ENCODE results near the gene FN1.
A peak's percentile ranks its signal among the peaks of the same experiment; 100 is the strongest.
"Not testable (repeated sequence)": the region's sequence is repeated elsewhere in the genome, so short reads cannot be mapped to it uniquely, and the experiment has no call there.

Gene FN1

GRCh38 chr2:215414674-215415073 lies 21.2 kb downstream of the FN1 start:
- H3K36me3 ChIP-seq (ENCODE audit: control insufficient read depth, insufficient read depth, low read length) = peaks cover 75% of the 10 kb centered on the region
- no peak overlapping the region for H3K27ac ChIP-seq (ENCODE audit: low read depth, low read length, severe bottlenecking)
- no peak overlapping the region for H3K4me3 ChIP-seq (ENCODE audit: extremely low read depth, insufficient read depth, low read length, poor library complexity, severe bottlenecking)
- H3K4me1 ChIP-seq (ENCODE audit: control insufficient read depth, insufficient read depth, low read length, poor library complexity, severe bottlenecking) = peaks cover 8% of the 10 kb centered on the region
- no CpG with 5 or more reads among the region's 3 CpGs for WGBS, 2 experiments (ENCODE audit: insufficient coverage in 2 of 2)
- no peaks in the 10 kb centered on the region for H3K9me3 ChIP-seq (ENCODE audit: control insufficient read depth, low read length)

- no peak overlapping the region for H3K4me3 ChIP-seq (ENCODE audit: extremely low read depth, insufficient read depth, low read length, poor library complexity, severe bottlenecking)
- no peaks in the 10 kb centered on the region for H3K9me3 ChIP-seq (ENCODE audit: control insufficient read depth, low read length)
- peaks cover 78% of the 10 kb centered on the region for H3K36me3 ChIP-seq (ENCODE audit: control insufficient read depth, insufficient read depth, low read length)
- peaks cover 8% of the 10 kb centered on the region for H3K4me1 ChIP-seq (ENCODE audit: control insufficient read depth, insufficient read depth, low read length, poor library complexity, severe bottlenecking)
- WGBS, 2 experiments (ENCODE audit: insufficient coverage in 2 of 2) = 100% methylated on average over 1 of the region's 1 CpG; no CpG with 5 or more reads in 1 of the 2 experiments
- H3K27ac ChIP-seq (ENCODE audit: low read depth, low read length, severe bottlenecking) = no peak overlapping the region
Measured at GRCh38 chr2:215413974-215414373, 21.9 kb downstream of the FN1 start.

DNA sequence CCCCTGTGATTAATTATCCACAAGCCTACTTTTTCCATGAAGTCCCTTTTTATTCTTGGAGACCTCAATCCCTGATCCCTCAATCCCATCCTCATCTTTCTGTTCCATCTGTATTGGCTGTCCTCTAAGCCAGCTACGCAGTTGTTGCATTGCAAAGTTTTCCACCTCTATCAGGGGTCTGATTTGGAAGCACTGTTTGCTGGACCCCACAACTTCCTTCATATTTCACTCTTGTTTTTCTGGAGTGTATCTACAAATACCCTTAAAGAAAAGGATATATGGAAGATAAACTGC lies 22.4 kb downstream of the FN1 start:
- Histone ChIP-seq H3K4me3 (ENCODE audit: extremely low read depth, insufficient read depth, low read length, poor library complexity, severe bottlenecking) (no peak overlapping the region), H3K4me1 (ENCODE audit: control insufficient read depth, insufficient read depth, low read length, poor library complexity, severe bottlenecking) (peaks cover 8% of the 10 kb centered on the region), H3K27ac (ENCODE audit: low read depth, low read length, severe bottlenecking) (no peak overlapping the region), H3K36me3 (ENCODE audit: control insufficient read depth, insufficient read depth, low read length) (peaks cover 78% of the 10 kb centered on the region), H3K9me3 (ENCODE audit: control insufficient read depth, low read length) (no peaks in the 10 kb centered on the region)
- WGBS, 2 experiments (ENCODE audit: insufficient coverage in 2 of 2) = 100% methylated on average over 1 of the region's 1 CpG

DNA sequence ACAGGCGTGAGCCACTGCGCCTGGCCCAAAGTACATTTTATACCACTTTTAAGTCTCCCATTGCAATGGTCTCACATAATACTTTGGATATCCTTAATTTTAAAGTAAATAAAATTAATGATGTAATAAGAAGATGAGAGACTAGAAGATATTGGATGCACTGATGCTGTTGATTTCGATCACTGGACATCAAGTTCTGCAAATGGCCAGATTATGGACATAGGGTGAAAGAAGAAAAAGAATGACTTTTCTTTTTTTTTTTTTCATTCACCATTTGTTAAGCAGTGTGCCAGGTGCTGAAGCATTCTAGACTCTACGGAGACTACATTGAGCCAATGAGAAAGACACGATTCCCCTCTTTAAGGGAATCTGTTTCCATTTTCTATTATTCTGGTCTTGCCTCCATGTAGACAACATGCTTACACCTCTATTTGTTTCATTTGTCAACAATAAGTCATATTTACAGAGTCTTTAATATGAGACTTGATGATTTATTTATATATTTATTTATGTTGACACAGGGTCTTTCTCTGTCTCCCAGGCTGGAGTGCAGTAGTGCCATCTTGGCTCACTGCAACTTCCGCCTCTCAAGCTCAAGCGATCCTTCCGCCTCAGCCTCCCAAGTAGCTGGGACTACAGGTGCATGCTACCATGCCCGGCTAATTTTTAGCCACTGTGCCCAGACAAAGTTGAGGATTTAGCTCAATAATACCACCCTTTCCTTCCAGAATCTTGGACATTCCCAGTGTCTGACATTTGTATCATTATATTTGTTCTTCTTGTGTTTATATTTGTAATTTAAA lies 23.7 kb downstream of the FN1 start:
- Histone ChIP-seq H3K4me1 (ENCODE audit: control insufficient read depth, insufficient read depth, low read length, poor library complexity, severe bottlenecking) (peaks cover 8% of the 10 kb centered on the region), H3K36me3 (ENCODE audit: control insufficient read depth, insufficient read depth, low read length) (peaks cover 79% of the 10 kb centered on the region), H3K4me3 (ENCODE audit: extremely low read depth, insufficient read depth, low read length, poor library complexity, severe bottlenecking) (no peak overlapping the region), H3K27ac (ENCODE audit: low read depth, low read length, severe bottlenecking) (no peak overlapping the region), H3K9me3 (ENCODE audit: control insufficient read depth, low read length) (no peaks in the 10 kb centered on the region)
- 91 to 97% methylated on average over 5 to 7 of the region's 9 CpGs for WGBS, 2 experiments (ENCODE audit: insufficient coverage in 2 of 2)

DNA sequence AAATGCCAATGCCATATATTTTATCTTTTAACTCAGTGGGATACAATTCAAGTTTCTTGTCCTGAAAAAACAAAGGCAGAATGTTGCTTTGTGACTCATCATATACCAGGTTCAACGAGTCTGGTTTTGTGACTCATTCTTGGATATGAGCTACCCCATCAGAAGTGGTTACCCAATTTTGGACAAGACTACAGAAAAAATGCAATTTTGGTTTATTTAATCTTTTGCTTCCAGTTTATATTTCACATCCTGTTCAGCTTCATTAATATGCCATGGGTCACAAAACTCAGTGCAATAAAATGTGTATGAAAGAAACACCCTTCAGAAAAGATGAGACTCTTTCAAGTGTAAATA lies 25.0 kb downstream of the FN1 start:
- H3K27ac ChIP-seq (ENCODE audit: low read depth, low read length, severe bottlenecking) = no peak overlapping the region
- peaks cover 8% of the 10 kb centered on the region for H3K4me1 ChIP-seq (ENCODE audit: control insufficient read depth, insufficient read depth, low read length, poor library complexity, severe bottlenecking)
- peaks cover 87% of the 10 kb centered on the region for H3K36me3 ChIP-seq (ENCODE audit: control insufficient read depth, insufficient read depth, low read length)
- H3K9me3 ChIP-seq (ENCODE audit: control insufficient read depth, low read length) = no peaks in the 10 kb centered on the region
- WGBS, 2 experiments (ENCODE audit: insufficient coverage in 2 of 2) = no CpG with 5 or more reads among the region's 1 CpG
- H3K4me3 ChIP-seq (ENCODE audit: extremely low read depth, insufficient read depth, low read length, poor library complexity, severe bottlenecking) = no peak overlapping the region

DNA sequence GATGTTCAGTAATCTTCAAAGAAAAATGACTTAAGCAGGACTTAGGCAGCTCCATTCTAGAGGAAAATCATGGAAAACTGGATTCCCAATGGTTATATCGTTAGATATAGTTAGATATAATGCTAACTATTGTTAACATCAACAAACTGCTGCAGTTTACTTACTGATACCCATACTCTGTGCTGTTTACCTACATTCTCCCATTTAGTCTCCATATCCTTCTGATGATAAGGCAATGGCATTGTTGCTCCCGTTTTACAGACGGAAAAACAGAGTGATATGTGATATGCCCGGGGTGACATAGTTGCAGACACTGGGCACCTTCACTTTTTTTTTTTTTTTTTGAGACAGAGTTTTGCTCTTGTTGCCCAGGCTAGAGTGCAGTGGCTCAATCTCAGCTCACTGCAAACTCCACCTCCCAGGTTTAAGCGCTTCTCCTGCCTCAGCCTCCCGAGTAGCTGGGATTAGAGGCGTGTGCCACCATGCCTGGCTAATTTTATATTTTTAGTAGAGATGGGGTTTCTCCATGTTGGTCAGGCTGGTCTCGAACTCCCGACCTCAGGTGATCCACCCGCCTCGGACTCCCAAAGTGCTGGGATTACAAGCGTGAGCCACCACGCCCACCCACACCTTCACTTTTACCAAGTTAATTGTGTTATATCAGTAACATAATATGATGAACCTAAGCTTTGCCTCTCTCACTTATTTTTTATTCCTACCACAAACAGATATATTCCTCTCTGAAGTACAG lies 25.5 kb downstream of the FN1 start:
- 84 to 93% methylated on average over 2 to 3 of the region's 13 CpGs for WGBS, 2 experiments (ENCODE audit: insufficient coverage in 2 of 2)
- not testable (repeated sequence) for H3K27ac ChIP-seq (ENCODE audit: low read depth, low read length, severe bottlenecking); H3K9me3 ChIP-seq (ENCODE audit: control insufficient read depth, low read length); H3K4me3 ChIP-seq (ENCODE audit: extremely low read depth, insufficient read depth, low read length, poor library complexity, severe bottlenecking); H3K4me1 ChIP-seq (ENCODE audit: control insufficient read depth, insufficient read depth, low read length, poor library complexity, severe bottlenecking)
- H3K36me3 ChIP-seq (ENCODE audit: control insufficient read depth, insufficient read depth, low read length) = peaks cover 93% of the 10 kb centered on the region

GRCh38 chr2:215409331-215410127 lies 26.3 kb downstream of the FN1 start:
- Histone ChIP-seq H3K4me3 (ENCODE audit: extremely low read depth, insufficient read depth, low read length, poor library complexity, severe bottlenecking) (no peak overlapping the region), H3K4me1 (ENCODE audit: control insufficient read depth, insufficient read depth, low read length, poor library complexity, severe bottlenecking) (peaks cover 8% of the 10 kb centered on the region), H3K9me3 (ENCODE audit: control insufficient read depth, low read length) (no peaks in the 10 kb centered on the region), H3K27ac (ENCODE audit: low read depth, low read length, severe bottlenecking) (no peak overlapping the region), H3K36me3 (ENCODE audit: control insufficient read depth, insufficient read depth, low read length) (peaks cover 97% of the 10 kb centered on the region)
- 94 to 95% methylated on average over 12 to 14 of the region's 18 CpGs for WGBS, 2 experiments (ENCODE audit: insufficient coverage in 2 of 2)

DNA sequence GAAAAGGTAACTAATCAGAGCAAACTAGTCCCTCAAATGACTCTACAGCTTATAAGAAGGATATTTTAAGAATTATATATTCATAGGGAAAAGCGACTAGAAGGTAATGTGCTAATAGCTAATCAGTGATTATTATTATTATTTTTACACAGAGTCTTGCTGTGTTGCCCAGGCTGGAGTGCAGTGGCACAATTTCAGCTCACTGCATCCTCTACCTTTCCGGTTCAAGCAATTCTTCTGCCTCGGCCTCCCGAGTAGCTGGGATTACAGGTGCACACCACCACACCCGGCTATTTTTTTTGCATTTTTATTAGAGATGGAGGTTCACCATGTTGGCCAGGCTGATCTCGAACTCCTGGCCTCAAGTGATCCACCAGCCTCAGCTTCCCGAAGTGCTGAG lies 27.4 kb downstream of the FN1 start:
- not testable (repeated sequence) for H3K9me3 ChIP-seq (ENCODE audit: control insufficient read depth, low read length); H3K4me1 ChIP-seq (ENCODE audit: control insufficient read depth, insufficient read depth, low read length, poor library complexity, severe bottlenecking); H3K4me3 ChIP-seq (ENCODE audit: extremely low read depth, insufficient read depth, low read length, poor library complexity, severe bottlenecking); H3K27ac ChIP-seq (ENCODE audit: low read depth, low read length, severe bottlenecking)
- 85 to 97% methylated on average over 5 of the region's 7 CpGs for WGBS, 2 experiments (ENCODE audit: insufficient coverage in 2 of 2)
- H3K36me3 ChIP-seq (ENCODE audit: control insufficient read depth, insufficient read depth, low read length) = peaks cover 97% of the 10 kb centered on the region

GRCh38 chr2:215407590-215408264 lies 28.1 kb downstream of the FN1 start:
- Histone ChIP-seq H3K36me3 (ENCODE audit: control insufficient read depth, insufficient read depth, low read length) (peaks cover 92% of the 10 kb centered on the region), H3K27ac (ENCODE audit: low read depth, low read length, severe bottlenecking) (peak overlapping the region; percentile 6), H3K9me3 (ENCODE audit: control insufficient read depth, low read length) (no peaks in the 10 kb centered on the region), H3K4me3 (ENCODE audit: extremely low read depth, insufficient read depth, low read length, poor library complexity, severe bottlenecking) (no peak overlapping the region), H3K4me1 (ENCODE audit: control insufficient read depth, insufficient read depth, low read length, poor library complexity, severe bottlenecking) (peaks cover 8% of the 10 kb centered on the region)
- WGBS, 2 experiments (ENCODE audit: insufficient coverage in 2 of 2) = 95 to 96% methylated on average over 5 to 8 of the region's 10 CpGs

DNA sequence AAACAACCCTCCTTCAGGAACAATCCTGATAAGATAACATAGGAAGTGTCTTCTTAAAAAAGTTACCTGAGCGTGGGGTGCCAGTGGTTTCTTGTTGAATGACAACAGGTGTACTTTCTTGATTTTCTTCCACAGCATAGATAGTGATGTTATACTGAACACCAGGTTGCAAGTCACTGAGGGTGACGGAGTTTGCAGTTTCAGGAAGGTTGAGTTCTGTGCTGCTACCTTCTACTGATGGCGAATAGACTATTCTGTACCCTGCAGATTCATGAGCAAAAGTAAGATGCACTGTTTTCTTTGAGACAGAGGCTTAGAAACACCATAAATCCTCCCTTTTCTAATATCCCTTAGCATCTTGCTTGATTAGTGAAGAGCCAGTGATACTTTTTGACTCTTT lies 28.8 kb downstream of the FN1 start:
- H3K4me1 ChIP-seq (ENCODE audit: control insufficient read depth, insufficient read depth, low read length, poor library complexity, severe bottlenecking) = peaks cover 6% of the 10 kb centered on the region
- no peak overlapping the region for H3K4me3 ChIP-seq (ENCODE audit: extremely low read depth, insufficient read depth, low read length, poor library complexity, severe bottlenecking)
- WGBS, 2 experiments (ENCODE audit: insufficient coverage in 2 of 2) = 88 to 100% methylated on average over 2 to 3 of the region's 3 CpGs
- H3K36me3 ChIP-seq (ENCODE audit: control insufficient read depth, insufficient read depth, low read length) = peaks cover 90% of the 10 kb centered on the region
- peak overlapping the region; percentile 6 for H3K27ac ChIP-seq (ENCODE audit: low read depth, low read length, severe bottlenecking)
- no peaks in the 10 kb centered on the region for H3K9me3 ChIP-seq (ENCODE audit: control insufficient read depth, low read length)

Measured in mesodermal cell (in vitro differentiated cells).